Transverse colon (tissue), 4 donors: ENCODE measurements around the gene KNDC1.

Source experiments
- CTCF ChIP-seq, 5 experiments: fragments of 200-600 bp in 3 of 5; fragments of 450-650 bp in 2 of 5; sonication (generic) in 3 of 5; IDR thresholded peaks; 1 replicate in 2 of 5; 2 replicates in 3 of 5; pipeline ENCODE4 v1.5.1; 2016 to 2017; ENCODE audit warnings: antibody characterized with exemption in 5 of 5, inconsistent platforms in 3 of 5, mild to moderate bottlenecking in 2 of 5, moderate library complexity in 1 of 5
- POLR2AphosphoS5 ChIP-seq, 3 donors: sonication (generic); formaldehyde crosslinking; IDR thresholded peaks; one replicate each; pipeline ENCODE4 v1.6.1; 2016; ENCODE audit warnings: antibody characterized with exemption in 3 of 3

DNA sequence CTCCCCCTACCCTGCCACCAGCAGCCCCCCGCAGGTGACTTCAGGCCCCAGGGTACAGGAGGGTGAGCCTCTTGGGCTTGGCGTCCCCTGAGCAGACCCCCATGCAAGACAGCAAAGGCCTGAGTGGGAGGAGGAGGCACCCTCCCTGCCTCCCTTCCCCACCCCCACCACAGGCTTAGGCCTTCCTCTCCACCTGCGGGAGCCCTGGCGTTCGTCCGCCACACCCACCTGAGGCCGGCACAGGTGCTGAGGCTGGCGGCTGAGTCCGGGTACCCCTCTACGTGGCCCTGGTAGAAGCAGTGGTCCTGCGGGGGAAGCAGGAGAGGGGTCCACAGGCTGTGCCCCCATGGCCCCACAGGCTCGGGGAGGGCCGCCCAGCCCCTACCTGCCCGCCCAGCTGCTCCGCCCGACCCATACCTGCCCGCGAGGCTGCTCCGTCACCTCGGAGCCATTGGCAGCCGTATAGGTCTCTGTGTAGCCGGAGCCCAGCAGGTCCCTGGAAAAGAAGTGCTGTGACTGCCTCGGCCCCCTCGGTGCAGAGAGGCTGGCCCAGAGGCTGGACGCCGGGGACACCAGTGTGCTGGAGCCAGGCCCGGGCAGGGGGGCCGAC lies 113.6 kb downstream of the KNDC1 start:
- no peak for TF ChIP-seq POLR2AphosphoS5 (IDR thresholded peaks at IDR 0.05)
- no peak for TF ChIP-seq CTCF (IDR thresholded peaks at IDR 0.05)
